Sigmoid colon (tissue), 4 donors: ENCODE measurements around the gene ADAM33.

Experiments used
- EP300 ChIP-seq, 4 donors: sonication (generic); formaldehyde crosslinking; IDR thresholded peaks; one replicate each; pipeline ENCODE4 v1.6.1; 2017; ENCODE audit warnings: antibody characterized with exemption in 4 of 4
- POLR2A ChIP-seq, 2 donors: fragments of 450-650 bp; IDR thresholded peaks; one replicate each; pipeline ENCODE4 v1.6.1; 2016; ENCODE audit warnings: antibody characterized with exemption in 2 of 2, mild to moderate bottlenecking in 2 of 2, moderate library complexity in 2 of 2
- POLR2AphosphoS5 ChIP-seq, 4 donors: sonication (generic); formaldehyde crosslinking; IDR thresholded peaks; one replicate each; pipeline ENCODE4 v1.6.1; 2017; ENCODE audit warnings: antibody characterized with exemption in 4 of 4
- TF ChIP-seq, protein P1 (sequence below), 4 experiments: fragments of 450-650 bp in 3 of 4; fragments of 200-600 bp in 1 of 4; IDR thresholded peaks; one replicate each; pipeline ENCODE4 v1.5.1; 2016 to 2019; ENCODE audit warnings: antibody characterized with exemption in 4 of 4, mild to moderate bottlenecking in 3 of 4, moderate library complexity in 2 of 4

DNA sequence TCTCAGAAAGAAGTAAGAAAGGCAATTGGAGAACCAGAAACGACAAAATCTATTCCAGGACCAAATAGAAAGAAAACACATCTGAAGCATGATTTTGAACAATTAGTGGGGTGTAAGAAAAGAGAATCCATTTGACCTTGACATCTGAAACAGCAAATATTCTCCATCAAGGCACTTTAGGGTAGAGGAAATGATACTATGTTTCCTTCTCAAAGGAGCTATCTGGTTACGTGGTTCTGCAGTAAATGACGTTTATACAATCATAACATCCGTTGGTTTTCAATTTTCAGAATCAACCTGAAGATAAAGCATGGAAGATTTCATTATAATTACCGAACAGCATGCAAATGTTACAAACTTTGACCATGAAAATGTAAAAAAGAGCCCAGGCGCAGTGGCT, 38.8 kb upstream of the ADAM33 start:
- TF ChIP-seq, protein P1, sequence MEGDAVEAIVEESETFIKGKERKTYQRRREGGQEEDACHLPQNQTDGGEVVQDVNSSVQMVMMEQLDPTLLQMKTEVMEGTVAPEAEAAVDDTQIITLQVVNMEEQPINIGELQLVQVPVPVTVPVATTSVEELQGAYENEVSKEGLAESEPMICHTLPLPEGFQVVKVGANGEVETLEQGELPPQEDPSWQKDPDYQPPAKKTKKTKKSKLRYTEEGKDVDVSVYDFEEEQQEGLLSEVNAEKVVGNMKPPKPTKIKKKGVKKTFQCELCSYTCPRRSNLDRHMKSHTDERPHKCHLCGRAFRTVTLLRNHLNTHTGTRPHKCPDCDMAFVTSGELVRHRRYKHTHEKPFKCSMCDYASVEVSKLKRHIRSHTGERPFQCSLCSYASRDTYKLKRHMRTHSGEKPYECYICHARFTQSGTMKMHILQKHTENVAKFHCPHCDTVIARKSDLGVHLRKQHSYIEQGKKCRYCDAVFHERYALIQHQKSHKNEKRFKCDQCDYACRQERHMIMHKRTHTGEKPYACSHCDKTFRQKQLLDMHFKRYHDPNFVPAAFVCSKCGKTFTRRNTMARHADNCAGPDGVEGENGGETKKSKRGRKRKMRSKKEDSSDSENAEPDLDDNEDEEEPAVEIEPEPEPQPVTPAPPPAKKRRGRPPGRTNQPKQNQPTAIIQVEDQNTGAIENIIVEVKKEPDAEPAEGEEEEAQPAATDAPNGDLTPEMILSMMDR (IDR thresholded peaks at IDR 0.05): no peak
- no peak for TF ChIP-seq POLR2A (IDR thresholded peaks at IDR 0.05)
- no peak for TF ChIP-seq POLR2AphosphoS5 (IDR thresholded peaks at IDR 0.05)
- TF ChIP-seq EP300 (IDR thresholded peaks at IDR 0.05): no peak
